ENCODE measurements around the gene SORCS2.

Gene SORCS2

GRCh38 chr4:7689773-7690693 is 497.7 kb downstream of the SORCS2 start:
- no peak for DNase-seq

- no peak for DNase-seq
Measured at GRCh38 chr4:7691061-7691460, 498.7 kb downstream of the SORCS2 start.

- DNase-seq: no peak
Measured at GRCh38 chr4:7691982-7692381, 499.6 kb downstream of the SORCS2 start.

GRCh38 chr4:7692451-7693236 is 500.3 kb downstream of the SORCS2 start:
- no peak for DNase-seq

- no peak for DNase-seq
Measured at GRCh38 chr4:7693237-7693608, 500.9 kb downstream of the SORCS2 start.

- DNase-seq: no peak
Measured at GRCh38 chr4:7693711-7694110, 501.4 kb downstream of the SORCS2 start.

GRCh38 chr4:7694324-7694723 is 502.0 kb downstream of the SORCS2 start:
- DNase-seq: no peak

GRCh38 chr4:7697343-7697742 is 505.0 kb downstream of the SORCS2 start:
- no peak for DNase-seq

- no peak for DNase-seq
Measured at GRCh38 chr4:7697821-7698220, 505.5 kb downstream of the SORCS2 start.

- DNase-seq: no peak
Measured at GRCh38 chr4:7698584-7698983, 506.2 kb downstream of the SORCS2 start.

- DNase-seq: no peak
Measured at GRCh38 chr4:7699031-7699430, 506.7 kb downstream of the SORCS2 start.

GRCh38 chr4:7699825-7700224 is 507.5 kb downstream of the SORCS2 start:
- DNase-seq: no peak

GRCh38 chr4:7700665-7701064 is 508.3 kb downstream of the SORCS2 start:
- DNase-seq: no peak

- no peak for DNase-seq
Measured at GRCh38 chr4:7701866-7702649, 509.7 kb downstream of the SORCS2 start.

- DNase-seq: no peak
Measured at GRCh38 chr4:7703688-7704087, 511.4 kb downstream of the SORCS2 start.

- DNase-seq: no peak
Measured at GRCh38 chr4:7704091-7704490, 511.8 kb downstream of the SORCS2 start.

- no peak for DNase-seq
Measured at GRCh38 chr4:7704625-7705024, 512.3 kb downstream of the SORCS2 start.

GRCh38 chr4:7705062-7705461 is 512.7 kb downstream of the SORCS2 start:
- DNase-seq: no peak

- DNase-seq: no peak
Measured at GRCh38 chr4:7705593-7705992, 513.3 kb downstream of the SORCS2 start.

GRCh38 chr4:7708238-7708637 is 515.9 kb downstream of the SORCS2 start:
- no peak for DNase-seq

- DNase-seq: no peak
Measured at GRCh38 chr4:7708981-7709380, 516.6 kb downstream of the SORCS2 start.

- DNase-seq: no peak
Measured at GRCh38 chr4:7709431-7709830, 517.1 kb downstream of the SORCS2 start.

- DNase-seq: no peak
Measured at GRCh38 chr4:7710126-7710525, 517.8 kb downstream of the SORCS2 start.

Measured in NCI-H2081 treated with DMSO at 0.1 percent for 48 hours (cell line).